BLaER1 (cell line): ENCODE results near the gene RNF10.
A peak's percentile ranks its signal among the peaks of the same experiment; 100 is the strongest.
"Not testable (repeated sequence)": the region's sequence is repeated elsewhere in the genome, so short reads cannot be mapped to it uniquely, and the experiment has no call there.

ENCODE experiments used
- H3K27ac ChIP-seq: shearing (Covaris generic); formaldehyde crosslinking; 2 replicates; pipeline ENCODE4 v1.8.1; 2022
- H3K27me3 ChIP-seq: shearing (Covaris generic); formaldehyde crosslinking; 2 replicates; pipeline ENCODE4 v1.8.1; 2022
- H3K36me3 ChIP-seq: shearing (Covaris generic); formaldehyde crosslinking; 2 replicates; pipeline ENCODE4 v1.8.1; 2022
- H3K4me1 ChIP-seq: shearing (Covaris generic); formaldehyde crosslinking; 2 replicates; pipeline ENCODE4 v1.8.1; 2022
- H3K4me2 ChIP-seq: shearing (Covaris generic); formaldehyde crosslinking; 2 replicates; pipeline ENCODE4 v1.8.1; 2022
- H3K4me3 ChIP-seq: shearing (Covaris generic); formaldehyde crosslinking; 2 replicates; pipeline ENCODE4 v1.8.1; 2022
- H3K9ac ChIP-seq: shearing (Covaris generic); formaldehyde crosslinking; 2 replicates; pipeline ENCODE4 v1.8.1; 2022
- H3K9me3 ChIP-seq: shearing (Covaris generic); formaldehyde crosslinking; 2 replicates; pipeline ENCODE4 v1.8.1; 2022
- H4K20me1 ChIP-seq: shearing (Covaris generic); formaldehyde crosslinking; 2 replicates; pipeline ENCODE4 v1.8.1; 2022
- Cebpa-rat ChIP-seq: shearing (Covaris generic); IDR thresholded peaks from 2 replicates; pipeline ENCODE4 v1.8.1; 2022

RNF10 gene

GRCh38 chr12:120528861-120529525, 5.2 kb upstream of the RNF10 start, which contains the start of gene COQ5:
COQ5 (minus strand) TSS chr12:120529158; CDS start chr12:120529141, 17 bp downstream.
- peak; percentile 96 for TF ChIP-seq Cebpa-rat
- no peaks in the 10 kb centered on the region for H4K20me1 ChIP-seq
- peak within 1 kb of the TSS; percentile 96 for H3K9ac ChIP-seq
- no peaks in the 10 kb centered on the region for H3K27me3 ChIP-seq
- H3K27ac ChIP-seq: peak within 1 kb of the TSS; percentile 91
- peaks cover 22% of the 10 kb centered on the region for H3K4me1 ChIP-seq
- peak within 1 kb of the TSS; percentile 88 for H3K4me3 ChIP-seq
- H3K9me3 ChIP-seq: no peaks in the 10 kb centered on the region
- H3K4me2 ChIP-seq: peak within 1 kb of the TSS; percentile 90
- peaks cover 21% of the 10 kb centered on the region; the same call in 1 of the 2 replicates for H3K36me3 ChIP-seq

GRCh38 chr12:120529641-120530417, 4.3 kb upstream of the RNF10 start:
- no peak for TF ChIP-seq Cebpa-rat
- H3K9ac ChIP-seq: peak overlapping the region; percentile 96
- H3K4me3 ChIP-seq: peak overlapping the region; percentile 88
- H4K20me1 ChIP-seq: peaks cover 6% of the 10 kb centered on the region
- peak overlapping the region; percentile 91 for H3K27ac ChIP-seq
- H3K36me3 ChIP-seq: peaks cover 14% of the 10 kb centered on the region; the same call in 1 of the 2 replicates
- H3K27me3 ChIP-seq: no peaks in the 10 kb centered on the region
- H3K9me3 ChIP-seq: no peaks in the 10 kb centered on the region
- peak overlapping the region; percentile 90 for H3K4me2 ChIP-seq
- H3K4me1 ChIP-seq: peaks cover 22% of the 10 kb centered on the region

GRCh38 chr12:120530418-120530761, 3.8 kb upstream of the RNF10 start:
- H3K27me3 ChIP-seq, H3K36me3 ChIP-seq, H3K9ac ChIP-seq, H3K4me2 ChIP-seq, H3K27ac ChIP-seq, H3K4me3 ChIP-seq, H3K9me3 ChIP-seq: not testable (repeated sequence)
- Histone ChIP-seq H4K20me1 (peaks cover 11% of the 10 kb centered on the region), H3K4me1 (peaks cover 23% of the 10 kb centered on the region)

- no peak overlapping the region for H3K4me2 ChIP-seq
- no peak overlapping the region for H3K27ac ChIP-seq
Observed at GRCh38 chr12:120532701-120533238, 1.4 kb upstream of the RNF10 start.

GRCh38 chr12:120534703-120535655, 823 bp downstream of the RNF10 start:
- H3K36me3 ChIP-seq: peaks cover 37% of the 10 kb centered on the region
- H3K9me3 ChIP-seq: no peaks in the 10 kb centered on the region
- TF ChIP-seq Cebpa-rat: no peak
- H3K4me3 ChIP-seq: peak overlapping the region; percentile 95
- no peaks in the 10 kb centered on the region for H3K27me3 ChIP-seq
- H4K20me1 ChIP-seq: peaks cover 57% of the 10 kb centered on the region
- peak overlapping the region; percentile 91 for H3K27ac ChIP-seq
- H3K9ac ChIP-seq: peak overlapping the region; percentile 97
- peak overlapping the region; percentile 89 for H3K4me2 ChIP-seq
- peaks cover 46% of the 10 kb centered on the region for H3K4me1 ChIP-seq

More at GRCh38 chr12:120532701-120533238, 1.4 kb upstream of the RNF10 start:
- TF ChIP-seq Cebpa-rat: no peak
- Histone ChIP-seq H3K9ac (no peak overlapping the region), H3K9me3 (no peaks in the 10 kb centered on the region), H3K27me3 (no peaks in the 10 kb centered on the region), H3K36me3 (peaks cover 15% of the 10 kb centered on the region), H3K4me1 (peaks cover 45% of the 10 kb centered on the region), H3K4me3 (no peak overlapping the region), H4K20me1 (peaks cover 35% of the 10 kb centered on the region)

- Histone ChIP-seq H3K4me1 (peaks cover 43% of the 10 kb centered on the region), H3K9me3 (no peaks in the 10 kb centered on the region), H4K20me1 (peaks cover 70% of the 10 kb centered on the region), H3K27me3 (no peaks in the 10 kb centered on the region), H3K27ac (0 out of 2 replicates have a peak overlapping the region, but pooled peaks have one; percentile 7), H3K4me2 (peak overlapping the region; percentile 89), H3K36me3 (peaks cover 50% of the 10 kb centered on the region), H3K9ac (peak overlapping the region; percentile 97), H3K4me3 (peak overlapping the region; percentile 95)
- TF ChIP-seq Cebpa-rat: no peak
Observed at GRCh38 chr12:120536064-120536791, 2.1 kb downstream of the RNF10 start.

- no peak overlapping the region for H3K4me3 ChIP-seq
- peak overlapping the region; percentile 89 for H3K4me2 ChIP-seq
- no peaks in the 10 kb centered on the region for H3K9me3 ChIP-seq
- peaks cover 65% of the 10 kb centered on the region for H3K36me3 ChIP-seq
- TF ChIP-seq Cebpa-rat: no peak
- peak overlapping the region; percentile 97 for H3K9ac ChIP-seq
- no peaks in the 10 kb centered on the region for H3K27me3 ChIP-seq
- no peak overlapping the region for H3K27ac ChIP-seq
- H4K20me1 ChIP-seq: peaks cover 86% of the 10 kb centered on the region
- peaks cover 43% of the 10 kb centered on the region for H3K4me1 ChIP-seq
Observed at GRCh38 chr12:120537856-120538220, 3.7 kb downstream of the RNF10 start.

- 0 out of 2 replicates have a peak overlapping the region, but pooled peaks have one; percentile 31 for H3K27ac ChIP-seq
- H3K4me3 ChIP-seq: no peak overlapping the region
- no peaks in the 10 kb centered on the region for H3K9me3 ChIP-seq
- peak overlapping the region; percentile 89 for H3K4me2 ChIP-seq
- H3K4me1 ChIP-seq: peaks cover 43% of the 10 kb centered on the region
- H3K36me3 ChIP-seq: peaks cover 71% of the 10 kb centered on the region
- peaks cover 93% of the 10 kb centered on the region for H4K20me1 ChIP-seq
- TF ChIP-seq Cebpa-rat: no peak
- no peaks in the 10 kb centered on the region for H3K27me3 ChIP-seq
- H3K9ac ChIP-seq: peak overlapping the region; percentile 97
Observed at GRCh38 chr12:120538281-120539156, 4.4 kb downstream of the RNF10 start.
